HG03575 (cell line): ENCODE data around the gene CERS4.

Experiments used
- ATAC-seq: cut with Tn5 transposase; IDR thresholded peaks from one replicate; pipeline ENCODE4 v1.9.1; 2021; ENCODE audit not compliant: unreplicated experiment, insufficient number of reproducible peaks, low FRiP score; ENCODE audit errors: extremely low read depth

Gene CERS4

DNA sequence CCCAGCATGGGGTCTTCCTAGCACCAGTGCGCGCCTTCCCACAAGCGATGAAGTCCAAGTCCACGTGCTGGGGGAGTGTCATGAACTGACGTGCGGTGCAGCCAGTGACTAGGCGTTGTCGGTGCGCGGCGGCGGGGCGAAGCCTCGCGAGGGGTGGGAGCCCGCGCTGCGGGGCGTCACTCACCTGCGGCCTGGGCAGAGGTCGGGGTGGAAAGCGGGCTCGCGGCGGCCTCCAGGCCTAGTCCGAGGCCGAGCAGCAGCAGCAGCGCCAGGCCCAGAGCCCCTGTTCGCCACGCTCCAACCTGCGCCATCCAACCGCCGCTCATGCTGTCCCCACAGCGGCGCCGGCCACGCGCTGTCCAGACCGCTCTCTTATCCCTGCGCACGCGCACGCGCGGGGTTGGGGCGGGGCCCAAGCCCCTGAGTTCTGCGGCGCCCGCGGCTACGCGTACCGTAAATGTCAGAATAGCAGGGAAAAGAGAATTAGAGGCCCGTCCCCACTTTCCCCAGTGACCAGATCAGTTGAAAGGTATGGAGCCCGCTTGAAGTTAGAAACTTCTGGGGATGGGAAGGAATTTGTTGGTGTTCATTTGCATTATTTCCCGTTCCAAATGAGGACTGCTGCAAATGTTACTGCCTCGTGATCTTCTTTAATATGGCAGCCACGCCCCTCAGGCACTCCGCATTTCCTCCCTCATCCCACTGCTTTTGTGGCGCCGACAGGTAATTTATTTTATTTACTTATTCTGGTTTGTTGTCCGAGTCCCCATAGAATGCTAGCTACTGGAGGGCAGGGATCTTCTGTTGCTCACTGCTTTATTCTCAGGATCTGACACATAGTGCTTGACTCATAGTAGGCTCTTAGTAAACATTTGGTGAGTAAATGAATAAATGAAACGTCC is 99.0 kb downstream of the CERS4 start, which contains the start of gene CD320:
CD320 (minus strand) TSS at position 394 of the 902 bp plus-strand sequence; CDS start at position 326, 68 bp downstream.
- no peak for ATAC-seq

DNA sequence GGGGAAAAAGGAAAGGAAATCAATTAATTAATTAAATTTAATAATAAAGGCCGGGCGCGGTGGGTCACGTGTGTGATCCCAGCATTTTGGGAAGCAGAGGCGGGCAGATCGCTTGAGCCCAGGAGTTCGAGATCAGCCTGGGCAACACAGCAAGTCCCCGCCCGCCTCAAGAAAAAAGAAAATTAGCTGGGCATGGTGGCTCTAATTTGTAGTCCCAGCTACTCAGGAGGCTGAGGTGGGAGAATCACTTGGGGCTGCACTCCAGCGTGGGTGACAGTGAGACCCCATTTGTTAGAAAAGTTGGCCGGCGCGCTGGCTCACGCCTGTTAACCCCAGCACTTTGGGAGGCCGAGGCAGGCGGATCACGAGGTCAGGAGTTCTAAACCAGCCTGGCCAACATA is 99.7 kb downstream of the CERS4 start:
- no peak for ATAC-seq

DNA sequence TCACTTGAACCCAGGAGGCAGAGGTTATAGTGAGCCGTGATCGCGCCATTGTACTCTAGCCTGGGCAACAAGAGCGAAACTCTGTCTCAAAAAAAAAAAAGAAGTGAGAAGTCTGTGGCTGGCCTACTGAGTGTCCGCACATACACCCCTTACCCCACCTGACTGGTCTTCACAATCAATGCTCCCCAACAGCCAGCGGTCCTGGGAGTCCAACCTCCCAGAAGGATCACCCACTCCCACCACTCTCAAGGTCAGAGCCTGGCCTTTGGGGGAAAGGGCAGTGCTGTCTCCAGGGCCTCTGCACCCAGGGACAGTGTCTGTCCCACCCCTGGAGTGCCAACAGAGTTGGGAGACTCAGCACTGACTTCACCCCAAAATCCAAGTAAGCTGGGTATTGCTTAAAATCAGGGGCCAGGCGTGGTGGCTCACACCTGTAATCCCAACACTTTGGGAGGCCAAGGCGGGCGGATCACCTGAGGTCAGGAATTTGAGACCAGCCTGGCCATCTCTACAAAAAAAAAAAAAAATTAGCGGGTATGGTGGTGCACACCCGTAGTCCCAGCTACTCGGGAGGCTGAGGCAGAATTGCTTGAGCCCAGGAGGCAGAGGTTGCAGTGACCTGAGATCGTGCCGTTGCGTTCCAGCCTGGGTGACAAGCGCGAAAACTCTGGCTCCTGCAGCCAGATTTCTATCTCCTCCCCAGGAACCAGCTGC is 101.3 kb downstream of the CERS4 start:
- no peak for ATAC-seq

DNA sequence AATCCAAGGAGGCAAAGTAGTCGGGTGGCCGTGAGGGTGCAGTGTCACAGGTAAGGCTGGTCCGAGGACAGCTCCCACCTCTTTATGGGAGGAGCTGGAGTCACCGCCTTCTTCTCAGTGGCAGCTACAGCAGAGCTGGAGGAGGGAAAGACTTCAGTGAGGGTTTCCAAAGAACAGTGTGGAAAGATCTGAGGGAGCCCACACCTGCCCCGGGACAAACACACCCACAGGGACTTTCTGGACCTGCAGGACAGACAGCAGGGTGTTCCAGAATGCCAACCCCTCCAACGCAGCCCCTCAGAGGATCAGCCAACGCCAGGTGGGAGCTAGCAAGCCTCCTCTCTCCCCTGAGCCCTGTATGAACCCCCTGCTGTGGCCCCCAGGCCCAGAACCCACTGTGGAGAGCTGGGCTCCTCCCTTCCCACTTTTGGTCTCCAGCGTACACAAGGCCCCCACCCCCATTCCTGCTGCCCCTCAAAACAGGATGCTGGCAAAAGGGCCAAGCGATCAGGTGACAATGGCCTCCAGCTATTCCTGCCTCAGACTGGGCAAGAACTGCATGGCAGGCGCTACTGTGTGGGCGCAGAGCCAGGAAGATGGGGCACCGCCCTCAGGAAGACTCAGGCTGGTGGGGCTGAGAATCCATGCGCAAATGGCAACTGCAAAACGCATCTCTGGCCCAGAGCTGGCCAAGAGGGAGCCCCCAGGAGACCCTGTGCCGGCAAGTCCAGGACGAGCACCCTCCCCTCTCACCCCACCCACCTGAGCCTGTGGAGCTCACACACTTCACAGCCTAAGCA is 102.5 kb downstream of the CERS4 start:
- ATAC-seq: no peak
